Measurements from ENCODE around the gene SINHCAF.

The SINHCAF gene

DNA sequence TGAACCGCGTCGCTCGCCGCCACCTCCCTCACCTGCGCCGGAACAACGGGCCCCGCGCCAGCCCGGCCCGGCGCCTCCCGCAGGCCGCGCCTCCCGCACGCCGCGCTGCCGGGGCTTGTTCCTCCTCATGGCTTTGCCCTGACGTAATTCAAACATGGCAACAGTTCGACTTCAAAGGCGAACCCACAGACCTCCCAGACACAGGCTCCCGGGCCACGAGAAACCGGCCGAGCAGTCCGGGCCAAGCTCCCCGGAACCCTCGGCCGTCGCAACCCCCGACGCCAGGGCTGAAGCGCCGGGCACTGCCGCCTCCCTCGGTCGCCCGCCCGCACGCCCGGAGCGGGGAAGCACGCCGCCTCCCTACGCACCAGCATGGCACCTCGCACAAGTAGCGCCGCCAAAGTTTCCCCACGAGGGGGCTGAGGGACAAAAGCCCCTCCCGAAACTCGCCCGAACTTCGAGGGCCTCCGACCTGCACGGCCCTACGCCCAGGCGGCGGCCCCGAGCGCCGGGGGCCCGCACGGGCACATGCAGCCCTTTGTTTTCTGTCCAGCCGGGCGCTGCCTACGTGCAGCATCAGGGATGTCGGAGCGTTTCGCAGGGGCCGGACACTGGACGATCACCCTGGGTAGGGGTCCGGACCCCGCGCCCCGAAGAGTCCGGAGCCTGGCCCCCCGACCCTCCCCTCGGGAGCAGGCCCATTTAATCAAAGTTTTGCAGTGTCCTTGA, 1.7 kb downstream of the SINHCAF start:
- Histone ChIP-seq H4K8ac (ENCODE audit: low read length) (peak overlapping the region; percentile 93), H3K9ac (ENCODE audit: low read length) (peak overlapping the region; percentile 89), H3K27ac (ENCODE audit: low read length, poor library complexity, severe bottlenecking) (peak overlapping the region; percentile 83), H3K4me1 (ENCODE audit: control insufficient read depth, insufficient read depth, low read depth, low read length) (peaks cover 3% of the 10 kb centered on the region), H3K27me3 (ENCODE audit: control insufficient read depth in 1 of 2, insufficient read depth in 1 of 2, low read length in 2 of 2) (no peaks in the 10 kb centered on the region), H3K23ac (ENCODE audit: low read length in 2 of 2) (peak overlapping the region in 1 of 2 experiments; percentile 93), H4K91ac (ENCODE audit: low read length) (peak overlapping the region; percentile 96), H3K18ac (ENCODE audit: low read depth in 1 of 2, low read length in 2 of 2) (peak overlapping the region; percentile 95 to 98), H3K4me3 (ENCODE audit: insufficient read depth in 1 of 2, low read depth in 1 of 2, low read length in 2 of 2) (peak overlapping the region; percentile 85), H2BK15ac (ENCODE audit: low read depth, poor library complexity, severe bottlenecking) (peak overlapping the region; percentile 99), H3K14ac (ENCODE audit: low read length in 2 of 2) (peak overlapping the region; percentile 81 to 94), H2AK5ac (ENCODE audit: low read length, severe bottlenecking) (no peak overlapping the region), H2BK120ac (ENCODE audit: low read depth, low read length) (peak overlapping the region; percentile 99), H2BK12ac (ENCODE audit: low read length in 2 of 2) (peak overlapping the region; percentile 50 to 52), H2AFZ (ENCODE audit: low read depth, low read length) (peak overlapping the region; percentile 46), H3K4ac (ENCODE audit: low read depth in 1 of 2, low read length in 2 of 2) (peak overlapping the region; percentile 73 to 98), H3K36me3 (ENCODE audit: control insufficient read depth in 1 of 2, insufficient read depth in 2 of 2, low read depth in 1 of 2, low read length in 2 of 2) (no peaks in the 10 kb centered on the region), H3K79me1 (replicated peaks; ENCODE audit: low read length, poor library complexity, severe bottlenecking) (peaks cover 5% of the 10 kb centered on the region), H3K4me2 (ENCODE audit: low read length, poor library complexity, severe bottlenecking) (peak overlapping the region; percentile 85), H3K9me3 (ENCODE audit: control insufficient read depth, low read length) (no peaks in the 10 kb centered on the region), H2BK5ac (ENCODE audit: low read depth, low read length, poor library complexity, severe bottlenecking) (peak overlapping the region; percentile 94)
- under 1% methylated on average over 65 of the region's 81 CpGs for WGBS
- peak; percentile 87 for DNase-seq

DNA sequence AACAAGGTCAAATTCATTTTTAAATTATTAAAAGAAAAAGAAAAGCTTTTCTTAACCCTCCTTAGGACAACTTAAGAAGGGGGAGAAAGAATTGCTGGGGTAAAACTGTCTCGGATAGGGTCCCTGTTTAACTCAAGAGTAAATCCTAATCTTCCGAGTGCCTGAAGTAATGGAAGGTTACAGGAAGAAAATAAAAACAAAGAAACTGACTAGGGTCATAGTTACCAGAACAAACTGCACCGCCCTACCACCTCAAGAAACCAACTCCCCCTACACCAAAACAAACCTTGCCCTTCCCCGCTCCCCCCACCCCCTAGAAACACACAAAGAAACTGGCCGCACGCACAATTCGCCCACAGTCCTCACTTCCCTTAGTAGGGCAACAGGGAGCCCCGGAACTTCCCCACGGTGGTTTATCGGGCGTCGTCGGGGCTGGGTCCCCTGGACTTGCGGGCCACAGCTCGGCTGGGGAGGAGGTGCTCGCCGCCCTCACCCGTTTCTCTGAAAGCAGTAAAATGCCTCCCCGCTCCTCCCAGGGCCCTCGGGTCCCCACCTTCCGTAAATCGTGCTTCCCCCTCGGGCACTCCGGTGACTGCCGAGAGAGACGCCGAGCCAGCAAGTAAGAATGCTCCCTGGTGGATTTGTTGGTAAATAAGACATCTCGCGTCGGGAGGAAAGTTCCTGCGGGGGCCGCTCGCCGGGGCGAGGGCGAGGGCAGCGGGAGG, 2.4 kb downstream of the SINHCAF start:
- WGBS: under 1% methylated on average over 30 of the region's 37 CpGs

DNA sequence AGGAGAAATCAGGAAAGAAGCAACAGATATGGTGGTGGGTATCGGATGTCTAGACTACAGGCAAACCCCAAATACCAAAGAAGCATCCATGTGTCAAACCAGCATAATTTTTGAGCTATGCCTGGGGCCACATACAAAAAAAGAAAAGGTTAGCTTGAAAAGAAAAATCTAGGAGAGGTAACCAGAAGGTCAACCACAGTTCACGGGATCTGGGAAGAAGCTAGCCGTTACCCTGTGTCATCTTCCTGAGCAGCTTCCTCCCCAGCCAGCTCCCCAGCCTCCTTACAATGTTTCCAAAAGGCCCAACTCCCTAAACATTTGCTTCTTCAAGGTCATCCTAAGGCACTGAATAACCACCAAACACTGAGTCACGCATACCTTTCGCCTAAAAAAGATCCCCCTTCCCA, 3.1 kb downstream of the SINHCAF start:
- H3K9ac ChIP-seq (ENCODE audit: low read length): no peak overlapping the region
- peaks cover 5% of the 10 kb centered on the region for H3K4me1 ChIP-seq (ENCODE audit: control insufficient read depth, insufficient read depth, low read depth, low read length)
- H2BK12ac ChIP-seq (ENCODE audit: low read length in 2 of 2): no peak overlapping the region
- H3K18ac ChIP-seq (ENCODE audit: low read depth in 1 of 2, low read length in 2 of 2): peak overlapping the region in 1 of 2 experiments; percentile 30
- H2BK15ac ChIP-seq (ENCODE audit: low read depth, poor library complexity, severe bottlenecking): no peak overlapping the region
- no peaks in the 10 kb centered on the region for H3K36me3 ChIP-seq (ENCODE audit: control insufficient read depth in 1 of 2, insufficient read depth in 2 of 2, low read depth in 1 of 2, low read length in 2 of 2)
- no peaks in the 10 kb centered on the region for H3K9me3 ChIP-seq (ENCODE audit: control insufficient read depth, low read length)
- H4K91ac ChIP-seq (ENCODE audit: low read length): no peak overlapping the region
- peak overlapping the region; percentile 83 for H3K27ac ChIP-seq (ENCODE audit: low read length, poor library complexity, severe bottlenecking)
- peak; percentile 70 for DNase-seq
- H3K27me3 ChIP-seq (ENCODE audit: control insufficient read depth in 1 of 2, insufficient read depth in 1 of 2, low read length in 2 of 2): no peaks in the 10 kb centered on the region
- no peak overlapping the region for H2AFZ ChIP-seq (ENCODE audit: low read depth, low read length)
- H3K4ac ChIP-seq (ENCODE audit: low read depth in 1 of 2, low read length in 2 of 2): no peak overlapping the region
- peaks cover 5% of the 10 kb centered on the region for H3K79me1 ChIP-seq (replicated peaks; ENCODE audit: low read length, poor library complexity, severe bottlenecking)
- H3K23ac ChIP-seq (ENCODE audit: low read length in 2 of 2): no peak overlapping the region
- no peak overlapping the region for H3K14ac ChIP-seq (ENCODE audit: low read length in 2 of 2)
- no peak overlapping the region for H4K8ac ChIP-seq (ENCODE audit: low read length)
- WGBS: 1% methylated on average over 4 of the region's 5 CpGs
- H3K4me3 ChIP-seq (ENCODE audit: insufficient read depth in 1 of 2, low read depth in 1 of 2, low read length in 2 of 2): no peak overlapping the region
- peak overlapping the region; percentile 85 for H3K4me2 ChIP-seq (ENCODE audit: low read length, poor library complexity, severe bottlenecking)
- H2BK120ac ChIP-seq (ENCODE audit: low read depth, low read length): no peak overlapping the region
- no peak overlapping the region for H2AK5ac ChIP-seq (ENCODE audit: low read length, severe bottlenecking)
- H2BK5ac ChIP-seq (ENCODE audit: low read depth, low read length, poor library complexity, severe bottlenecking): peak overlapping the region; percentile 76

More for the DNA sequence above, 2.4 kb downstream of the SINHCAF start:
- Histone ChIP-seq H3K4me1 (ENCODE audit: control insufficient read depth, insufficient read depth, low read depth, low read length) (peaks cover 5% of the 10 kb centered on the region), H2AK5ac (ENCODE audit: low read length, severe bottlenecking) (peak overlapping the region; percentile 89), H2BK120ac (ENCODE audit: low read depth, low read length) (peak overlapping the region; percentile 99), H3K27ac (ENCODE audit: low read length, poor library complexity, severe bottlenecking) (peak overlapping the region; percentile 83), H2BK15ac (ENCODE audit: low read depth, poor library complexity, severe bottlenecking) (peak overlapping the region; percentile 99), H3K27me3 (ENCODE audit: control insufficient read depth in 1 of 2, insufficient read depth in 1 of 2, low read length in 2 of 2) (no peaks in the 10 kb centered on the region), H3K9ac (ENCODE audit: low read length) (peak overlapping the region; percentile 89), H3K18ac (ENCODE audit: low read depth in 1 of 2, low read length in 2 of 2) (peak overlapping the region; percentile 95 to 98), H3K79me1 (replicated peaks; ENCODE audit: low read length, poor library complexity, severe bottlenecking) (peaks cover 5% of the 10 kb centered on the region), H4K91ac (ENCODE audit: low read length) (peak overlapping the region; percentile 96), H3K4me2 (ENCODE audit: low read length, poor library complexity, severe bottlenecking) (peak overlapping the region; percentile 85), H2BK5ac (ENCODE audit: low read depth, low read length, poor library complexity, severe bottlenecking) (peak overlapping the region; percentile 94), H2AFZ (ENCODE audit: low read depth, low read length) (peak overlapping the region; percentile 46), H3K36me3 (ENCODE audit: control insufficient read depth in 1 of 2, insufficient read depth in 2 of 2, low read depth in 1 of 2, low read length in 2 of 2) (no peaks in the 10 kb centered on the region), H3K4me3 (ENCODE audit: insufficient read depth in 1 of 2, low read depth in 1 of 2, low read length in 2 of 2) (peak overlapping the region; percentile 85), H4K8ac (ENCODE audit: low read length) (peak overlapping the region; percentile 77), H3K23ac (ENCODE audit: low read length in 2 of 2) (peak overlapping the region in 1 of 2 experiments; percentile 93), H3K9me3 (ENCODE audit: control insufficient read depth, low read length) (no peaks in the 10 kb centered on the region), H3K14ac (ENCODE audit: low read length in 2 of 2) (peak overlapping the region; percentile 92 to 94), H2BK12ac (ENCODE audit: low read length in 2 of 2) (peak overlapping the region; percentile 52 to 84), H3K4ac (ENCODE audit: low read depth in 1 of 2, low read length in 2 of 2) (peak overlapping the region; percentile 73 to 98)
- DNase-seq: peak; percentile 70

DNA sequence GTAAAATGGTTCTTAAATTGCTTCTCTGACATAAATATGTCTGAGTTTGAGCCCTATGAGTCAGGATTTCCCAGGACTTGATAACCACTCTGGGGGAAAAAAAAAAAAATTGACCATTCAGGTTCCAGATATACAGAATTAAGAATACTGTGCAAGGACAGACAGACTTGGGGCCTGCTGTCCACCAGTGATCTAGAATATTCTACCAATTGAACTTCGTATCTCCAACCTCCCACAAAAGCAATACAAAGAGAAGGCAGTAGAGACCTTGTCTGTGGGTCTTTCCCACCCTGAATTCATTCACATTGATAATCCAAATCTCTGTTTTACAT, 4.1 kb downstream of the SINHCAF start:
- Histone ChIP-seq H3K23ac (ENCODE audit: low read length in 2 of 2) (no peak overlapping the region), H3K14ac (ENCODE audit: low read length in 2 of 2) (no peak overlapping the region), H3K27ac (ENCODE audit: low read length, poor library complexity, severe bottlenecking) (no peak overlapping the region), H3K4me3 (ENCODE audit: insufficient read depth in 1 of 2, low read depth in 1 of 2, low read length in 2 of 2) (no peak overlapping the region), H2BK15ac (ENCODE audit: low read depth, poor library complexity, severe bottlenecking) (no peak overlapping the region), H3K9me3 (ENCODE audit: control insufficient read depth, low read length) (no peaks in the 10 kb centered on the region), H2AFZ (ENCODE audit: low read depth, low read length) (no peak overlapping the region), H4K8ac (ENCODE audit: low read length) (no peak overlapping the region), H3K4me2 (ENCODE audit: low read length, poor library complexity, severe bottlenecking) (peak overlapping the region; percentile 21), H3K79me1 (replicated peaks; ENCODE audit: low read length, poor library complexity, severe bottlenecking) (peaks cover 5% of the 10 kb centered on the region), H2BK12ac (ENCODE audit: low read length in 2 of 2) (no peak overlapping the region), H2BK5ac (ENCODE audit: low read depth, low read length, poor library complexity, severe bottlenecking) (no peak overlapping the region), H4K91ac (ENCODE audit: low read length) (no peak overlapping the region), H3K27me3 (ENCODE audit: control insufficient read depth in 1 of 2, insufficient read depth in 1 of 2, low read length in 2 of 2) (no peaks in the 10 kb centered on the region), H3K4ac (ENCODE audit: low read depth in 1 of 2, low read length in 2 of 2) (no peak overlapping the region), H2AK5ac (ENCODE audit: low read length, severe bottlenecking) (peak overlapping the region; percentile 56), H3K4me1 (ENCODE audit: control insufficient read depth, insufficient read depth, low read depth, low read length) (peaks cover 5% of the 10 kb centered on the region), H3K18ac (ENCODE audit: low read depth in 1 of 2, low read length in 2 of 2) (no peak overlapping the region), H2BK120ac (ENCODE audit: low read depth, low read length) (no peak overlapping the region), H3K9ac (ENCODE audit: low read length) (no peak overlapping the region), H3K36me3 (ENCODE audit: control insufficient read depth in 1 of 2, insufficient read depth in 2 of 2, low read depth in 1 of 2, low read length in 2 of 2) (no peaks in the 10 kb centered on the region)
- WGBS: 86% methylated on average over 1 of the region's 1 CpG
- peak; percentile 70 for DNase-seq
